GM12878 (cell line): ENCODE data around the gene TBC1D24. TPM values are rescaled to one million over a fixed set of nuclear protein-coding genes. Genes with fewer than 3 reads are reported as not detected.
A peak's percentile ranks its signal among the peaks of the same experiment; 100 is the strongest.

Experiments used
- BHLHE40 ChIP-seq, 2 experiments: fragments of 450-650 bp in 1 of 2; IDR thresholded peaks; 2 replicates each; pipeline ENCODE4 v1.6.1; 2011 to 2017; ENCODE audit warnings: low read depth in 2 of 2, borderline replicate concordance in 1 of 2, improper control_type of control experiment in 1 of 2, low read length in 1 of 2, mild to moderate bottlenecking in 1 of 2
- CHD1 ChIP-seq: IDR thresholded peaks from 2 replicates; pipeline ENCODE4 v1.6.1; 2012; ENCODE audit warnings: low read depth, low read length, improper control_type of control experiment
- CUX1 ChIP-seq: IDR thresholded peaks from 2 replicates; pipeline ENCODE4 v1.6.1; 2012; ENCODE audit warnings: improper control_type of control experiment, low read depth, low read length; ENCODE audit not compliant: insufficient replicate concordance
- DPF2 ChIP-seq: fragments of 450-650 bp; IDR thresholded peaks from 2 replicates; pipeline ENCODE4 v1.6.1; 2017; ENCODE audit warnings: mild to moderate bottlenecking
- E2F8 ChIP-seq: fragments of 450-650 bp; IDR thresholded peaks from 2 replicates; pipeline ENCODE4 v1.6.1; 2018; ENCODE audit warnings: mild to moderate bottlenecking, low read depth, moderate library complexity; ENCODE audit not compliant: partially characterized antibody
- HCFC1 ChIP-seq: fragments of 150-350 bp; IDR thresholded peaks from 2 replicates; pipeline ENCODE4 v1.6.1; 2014; ENCODE audit warnings: low read length
- IKZF2 ChIP-seq, 2 experiments: fragments of 450-650 bp; IDR thresholded peaks; 2 replicates each; pipeline ENCODE4 v1.6.1; 2017; ENCODE audit warnings: mild to moderate bottlenecking in 2 of 2, moderate library complexity in 2 of 2
- JUNB ChIP-seq: IDR thresholded peaks from 2 replicates; pipeline ENCODE4 v1.6.1; 2016; ENCODE audit warnings: antibody characterized with exemption, mild to moderate bottlenecking
- MTA3 ChIP-seq: IDR thresholded peaks from 2 replicates; pipeline ENCODE4 v1.6.1; 2012; ENCODE audit warnings: low read length, inconsistent platforms, borderline replicate concordance
- MYC ChIP-seq: IDR thresholded peaks from 2 replicates; pipeline ENCODE4 v1.6.1; 2011; ENCODE audit warnings: mild to moderate bottlenecking, low read length, moderate library complexity, inconsistent platforms; ENCODE audit not compliant: insufficient read depth, insufficient replicate concordance, insufficient read length, severe bottlenecking
- NRF1 ChIP-seq: conservative IDR thresholded peaks from 2 replicates; pipeline ENCODE4 v1.6.1; 2011; ENCODE audit warnings: mild to moderate bottlenecking, low read depth, low read length, improper control_type of control experiment
- RAD51 ChIP-seq: fragments of 450-650 bp; IDR thresholded peaks from 2 replicates; pipeline ENCODE4 v1.6.1; 2016; ENCODE audit warnings: moderate library complexity, mild to moderate bottlenecking, inconsistent platforms
- REST ChIP-seq: IDR thresholded peaks from 2 replicates; pipeline ENCODE4 v1.6.1; 2012; ENCODE audit warnings: mild to moderate bottlenecking, low read depth, low read length
- YY1 ChIP-seq: IDR thresholded peaks from 2 replicates; pipeline ENCODE4 v1.6.1; 2011; ENCODE audit warnings: low read depth, mild to moderate bottlenecking, low read length
- ZBED1 ChIP-seq: IDR thresholded peaks from 2 replicates; pipeline ENCODE4 v1.6.1; 2016; ENCODE audit warnings: borderline replicate concordance
- polyA plus RNA-seq, 11 experiments: library from polyadenylated mRNA; depleted of rRNA in 4 of 11; unstranded in 6 of 11; stranded (reverse) in 5 of 11; fragments of >200 nt; fragmentation: Nextera tagmentation in 4 of 11; fragmentation: Illumina TruSeq in 1 of 11; extraction: Ambion mirVana in 4 of 11; extraction: Trizol in 1 of 11; gene quantifications; 1 replicate in 1 of 11; 2 replicates in 10 of 11; pipeline versions ENCODE4 v1.2.1 to v1.2.3, GENCODE V29; 2011 to 2016; ENCODE audit warnings: inconsistent platforms in 2 of 11, missing spikeins in 2 of 11, low read depth in 1 of 11
- total RNA-seq, 4 experiments: library from RNA; depleted of rRNA in 3 of 4; stranded (reverse); fragments of >200 nt in 3 of 4; fragmentation: Illumina TruSeq in 1 of 4; extraction: Trizol in 1 of 4; gene quantifications; 2 replicates each; pipeline versions ENCODE4 v1.2.1 to v1.2.3, GENCODE V29; 2013 to 2021

Gene TBC1D24
- total and polyA plus RNA-seq, 10 of the 15 experiments (the other 5 are each of a cell fraction or from before 2014, with no cell fraction given): 1.1 to 9.6 (median 4.5) TPM

- TF ChIP-seq E2F8: no peak
- TF ChIP-seq DPF2: peak; percentile 55; the same call in 1 of the 2 replicates
- peak; percentile 43; the same call in 1 of the 2 replicates for TF ChIP-seq JUNB
- TF ChIP-seq BHLHE40 (IDR thresholded peaks at IDR 0.05; ENCODE audit: borderline replicate concordance in 1 of 2, low read depth in 2 of 2, low read length in 1 of 2): peak in 1 of 2 experiments; percentile 50; a peak in 1 of 4 replicates
- peak; percentile 24; the same call in 1 of the 2 replicates for TF ChIP-seq HCFC1
- TF ChIP-seq CHD1: no peak
- TF ChIP-seq IKZF2 (IDR thresholded peaks at IDR 0.05): peak; percentile 41 to 47; a peak in 2 of 4 replicates
- TF ChIP-seq CUX1: no peak
- no peak for TF ChIP-seq MYC
- no peak for TF ChIP-seq REST
- 0 out of 2 replicates have a peak, but pooled peaks have one; percentile 24 for TF ChIP-seq NRF1
- TF ChIP-seq MTA3: peak; percentile 48; the same call in 1 of the 2 replicates
- TF ChIP-seq YY1: no peak
- peak; percentile 56; the same call in 1 of the 2 replicates for TF ChIP-seq ZBED1
- TF ChIP-seq RAD51: no peak
Measured at GRCh38 chr16:2532494-2533141, 57.7 kb downstream of the TBC1D24 start (continued).
